H9 (cell line): ENCODE results near the gene ALPG. TPM values are rescaled to one million over a fixed set of nuclear protein-coding genes. Genes with fewer than 3 reads are reported as not detected.

Experiments
- DNase-seq: peaks from one replicate; pipeline ENCODE4 v3.0.0-alpha.2; 2017
- H2AFZ ChIP-seq: one replicate; pipeline ENCODE4 v1.6.1; 2013; ENCODE audit warnings: mild to moderate bottlenecking, low read length, control low read depth, moderate library complexity
- H2AK5ac ChIP-seq: 2 replicates; pipeline ENCODE4 v1.6.1; 2013; ENCODE audit warnings: low read length, control low read depth, mixed read lengths; ENCODE audit not compliant: insufficient read length
- H2BK120ac ChIP-seq: one replicate; pipeline ENCODE4 v1.6.1; 2013; ENCODE audit warnings: low read depth, mild to moderate bottlenecking, low read length, control low read depth, inconsistent platforms; ENCODE audit not compliant: poor library complexity, severe bottlenecking
- H2BK12ac ChIP-seq: 2 replicates; pipeline ENCODE4 v1.6.1; 2013; ENCODE audit warnings: low read length, control low read depth, mixed read lengths, low read depth; ENCODE audit not compliant: insufficient read length
- H2BK15ac ChIP-seq: 2 replicates; pipeline ENCODE4 v1.6.1; 2013; ENCODE audit warnings: low read depth, low read length, control low read depth
- H2BK20ac ChIP-seq: one replicate; pipeline ENCODE4 v1.6.1; 2013; ENCODE audit warnings: low read depth, mild to moderate bottlenecking, low read length, control low read depth, inconsistent platforms; ENCODE audit not compliant: poor library complexity, severe bottlenecking
- H2BK5ac ChIP-seq: 2 replicates; pipeline ENCODE4 v1.6.1; 2013; ENCODE audit warnings: low read length, control low read depth, mixed read lengths; ENCODE audit not compliant: insufficient read length
- H3K14ac ChIP-seq: 2 replicates; pipeline ENCODE4 v1.6.1; 2013; ENCODE audit warnings: low read length, control low read depth; ENCODE audit not compliant: insufficient read depth
- H3K18ac ChIP-seq: 2 replicates; pipeline ENCODE4 v1.6.1; 2013; ENCODE audit warnings: low read depth, mild to moderate bottlenecking, mixed read lengths, low read length, control low read depth; ENCODE audit not compliant: insufficient read length
- H3K23ac ChIP-seq: 2 replicates; pipeline ENCODE4 v1.6.1; 2013; ENCODE audit warnings: low read length, control low read depth, mixed read lengths, low read depth; ENCODE audit not compliant: insufficient read length
- H3K23me2 ChIP-seq: 2 replicates; pipeline ENCODE4 v1.6.1; 2013; ENCODE audit warnings: low read depth, mild to moderate bottlenecking, mixed read lengths, low read length, control low read depth; ENCODE audit not compliant: insufficient read length, poor library complexity, severe bottlenecking
- H3K27ac ChIP-seq: 2 replicates; pipeline ENCODE4 v1.5.1; 2013; ENCODE audit warnings: low read length, control low read depth, mixed read lengths, low read depth; ENCODE audit not compliant: insufficient read length
- H3K27me3 ChIP-seq: 2 replicates; pipeline ENCODE4 v1.6.1; 2013; ENCODE audit warnings: low read length, control low read depth, inconsistent platforms; ENCODE audit not compliant: insufficient read depth
- H3K4ac ChIP-seq: 2 replicates; pipeline ENCODE4 v1.6.1; 2013; ENCODE audit warnings: low read depth, mild to moderate bottlenecking, control low read depth, inconsistent platforms, low read length, moderate library complexity
- H3K4me1 ChIP-seq: 2 replicates; pipeline ENCODE4 v1.6.1; 2013; ENCODE audit warnings: low read length, control low read depth, inconsistent platforms; ENCODE audit not compliant: insufficient read depth
- H3K4me2 ChIP-seq: 2 replicates; pipeline ENCODE4 v1.6.1; 2013; ENCODE audit warnings: low read length, control low read depth, mixed read lengths; ENCODE audit not compliant: insufficient read length, insufficient read depth
- H3K56ac ChIP-seq: 2 replicates; pipeline ENCODE4 v1.6.1; 2013; ENCODE audit warnings: low read depth, mild to moderate bottlenecking, mixed read lengths, low read length, control low read depth; ENCODE audit not compliant: insufficient read length
- H3K79me1 ChIP-seq: 2 replicates; pipeline ENCODE4 v1.6.1; 2013; ENCODE audit warnings: low read depth, mild to moderate bottlenecking, moderate library complexity, low read length, control low read depth, inconsistent platforms; ENCODE audit not compliant: insufficient read depth, poor library complexity, severe bottlenecking
- H3K79me2 ChIP-seq: 2 replicates; pipeline ENCODE4 v1.6.1; 2013; ENCODE audit warnings: low read length, control low read depth, inconsistent platforms; ENCODE audit not compliant: insufficient read depth
- H3K9ac ChIP-seq: 2 replicates; pipeline ENCODE4 v1.6.1; 2013; ENCODE audit warnings: low read length, control low read depth, mixed read lengths; ENCODE audit not compliant: insufficient read length; ENCODE audit errors: extremely low read depth
- H3K9me3 ChIP-seq: one replicate; pipeline ENCODE4 v1.6.1; 2013; ENCODE audit warnings: low read depth, low read length, inconsistent platforms; ENCODE audit not compliant: control insufficient read depth
- H3T11ph ChIP-seq: one replicate; pipeline ENCODE4 v1.6.1; 2013; ENCODE audit warnings: mild to moderate bottlenecking, low read length, control low read depth, inconsistent platforms
- H4K20me1 ChIP-seq: one replicate; pipeline ENCODE4 v1.6.1; 2013; ENCODE audit not compliant: control insufficient read depth, insufficient read length, insufficient read depth
- H4K5ac ChIP-seq: 2 replicates; pipeline ENCODE4 v1.6.1; 2013; ENCODE audit warnings: low read depth, mild to moderate bottlenecking, mixed read lengths, low read length, control low read depth; ENCODE audit not compliant: insufficient read length
- H4K8ac ChIP-seq: replicated peaks from 2 replicates; pipeline ENCODE4 v1.6.1; 2013; ENCODE audit warnings: low read length, control low read depth, mixed read lengths, low read depth; ENCODE audit not compliant: insufficient read length
- H4K91ac ChIP-seq: 2 replicates; pipeline ENCODE4 v1.6.1; 2013; ENCODE audit warnings: low read depth, mild to moderate bottlenecking, moderate library complexity, mixed read lengths, low read length, control low read depth; ENCODE audit not compliant: insufficient read length
- H3K27ac Mint-ChIP-seq, 3 experiments: 2 replicates in 2 of 3; 3 replicates in 1 of 3; pipeline ENCODE4 v1.8.0; 2020 to 2021; ENCODE audit warnings: mixed read lengths in 3 of 3, mild to moderate bottlenecking in 1 of 3, moderate library complexity in 1 of 3
- H3K27me3 Mint-ChIP-seq: 2 replicates; pipeline ENCODE4 v1.8.0; 2021; ENCODE audit warnings: low read depth, mild to moderate bottlenecking, moderate library complexity, mixed read lengths
- H3K36me3 Mint-ChIP-seq, 3 experiments: 2 replicates in 2 of 3; 3 replicates in 1 of 3; pipeline ENCODE4 v1.8.0; 2020 to 2021; ENCODE audit warnings: low read depth in 3 of 3, mixed read lengths in 3 of 3; ENCODE audit not compliant: insufficient read depth in 1 of 3
- H3K4me1 Mint-ChIP-seq, 2 experiments: 2 replicates each; pipeline ENCODE4 v1.8.0; 2020; ENCODE audit warnings: mixed read lengths in 2 of 2
- H3K4me3 Mint-ChIP-seq, 2 experiments: 2 replicates in 1 of 2; 3 replicates in 1 of 2; pipeline ENCODE4 v1.8.0; 2020 to 2021; ENCODE audit warnings: mild to moderate bottlenecking in 2 of 2, mixed read lengths in 2 of 2, moderate library complexity in 1 of 2
- H3K9me3 Mint-ChIP-seq, 2 experiments: 2 replicates in 1 of 2; 3 replicates in 1 of 2; pipeline ENCODE4 v1.8.0; 2020; ENCODE audit warnings: mild to moderate bottlenecking in 2 of 2, mixed read lengths in 2 of 2, moderate library complexity in 1 of 2
- WGBS: extraction: QIAGEN DNeasy Blood & Tissue Kit; methylation state at CpG from one replicate; pipeline ENCODE4 v1.1.7; 2013; ENCODE audit warnings: missing lambda C conversion rate, low lambda C conversion rate, mixed read lengths; ENCODE audit not compliant: insufficient read length; ENCODE audit errors: extremely low coverage; 5-methylcytosine and 5-hydroxymethylcytosine counted together
- total RNA-seq: library from RNA; stranded (reverse); gene quantifications from 2 replicates; pipeline ENCODE4 v1.2.1, GENCODE V29; 2021
- TF ChIP-seq, protein P1 (sequence below): fragments of 200-600 bp; sonication (generic); conservative IDR thresholded peaks from 3 replicates; pipeline ENCODE4 v1.8.0; 2021; ENCODE audit warnings: antibody characterized with exemption, mild to moderate bottlenecking

Gene ALPG
- total RNA-seq, 1 experiment from 2014 or later: 1.3 TPM

DNA sequence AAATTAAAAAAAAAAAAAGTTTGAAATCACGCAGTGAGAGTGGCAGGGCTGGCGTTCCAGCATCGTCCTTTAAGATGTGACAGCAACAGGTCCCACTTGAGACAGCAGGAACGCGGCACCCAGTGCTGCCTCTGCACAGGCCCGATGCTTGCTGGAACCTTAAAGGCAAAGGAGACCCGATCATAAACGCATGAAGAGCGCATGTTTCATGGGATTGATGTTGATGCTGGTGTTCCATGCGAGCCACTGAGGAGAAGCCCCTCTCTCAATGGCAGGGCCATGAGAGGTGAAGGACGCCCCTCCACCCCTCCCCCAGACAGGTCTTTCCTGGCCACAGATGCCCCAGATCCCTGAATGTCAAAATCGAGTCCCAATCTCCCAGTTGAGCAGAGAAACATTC lies 31.4 kb downstream of the ALPG start:
- H3K27me3 ChIP-seq: no peaks in the 10 kb centered on the region; the same call in 1 of the 2 replicates
- H3K18ac ChIP-seq: no peak overlapping the region
- H4K91ac ChIP-seq: no peak overlapping the region
- Mint-ChIP-seq H3K27ac (peak overlapping the region in 2 of 3 experiments; percentile 15 to 30; a peak in 1 of 7 replicates), H3K27me3 (peaks cover 2% of the 10 kb centered on the region), H3K4me3 (no peak overlapping the region), H3K36me3 (no peaks in the 10 kb centered on the region; a peak in 1 of 7 replicates), H3K4me1 (peaks cover 19 to 25% of the 10 kb centered on the region in 2 experiments), H3K9me3 (no peaks in the 10 kb centered on the region; a peak in 1 of 5 replicates)
- no peak overlapping the region for H3K56ac ChIP-seq
- no peak overlapping the region for H3T11ph ChIP-seq
- H3K4me2 ChIP-seq: no peak overlapping the region
- H3K23me2 ChIP-seq: no peaks in the 10 kb centered on the region
- WGBS: no CpG with 5 or more reads among the region's 12 CpGs
- H2AK5ac ChIP-seq: no peak overlapping the region
- no peak overlapping the region for H2BK12ac ChIP-seq
- TF ChIP-seq, protein P1, sequence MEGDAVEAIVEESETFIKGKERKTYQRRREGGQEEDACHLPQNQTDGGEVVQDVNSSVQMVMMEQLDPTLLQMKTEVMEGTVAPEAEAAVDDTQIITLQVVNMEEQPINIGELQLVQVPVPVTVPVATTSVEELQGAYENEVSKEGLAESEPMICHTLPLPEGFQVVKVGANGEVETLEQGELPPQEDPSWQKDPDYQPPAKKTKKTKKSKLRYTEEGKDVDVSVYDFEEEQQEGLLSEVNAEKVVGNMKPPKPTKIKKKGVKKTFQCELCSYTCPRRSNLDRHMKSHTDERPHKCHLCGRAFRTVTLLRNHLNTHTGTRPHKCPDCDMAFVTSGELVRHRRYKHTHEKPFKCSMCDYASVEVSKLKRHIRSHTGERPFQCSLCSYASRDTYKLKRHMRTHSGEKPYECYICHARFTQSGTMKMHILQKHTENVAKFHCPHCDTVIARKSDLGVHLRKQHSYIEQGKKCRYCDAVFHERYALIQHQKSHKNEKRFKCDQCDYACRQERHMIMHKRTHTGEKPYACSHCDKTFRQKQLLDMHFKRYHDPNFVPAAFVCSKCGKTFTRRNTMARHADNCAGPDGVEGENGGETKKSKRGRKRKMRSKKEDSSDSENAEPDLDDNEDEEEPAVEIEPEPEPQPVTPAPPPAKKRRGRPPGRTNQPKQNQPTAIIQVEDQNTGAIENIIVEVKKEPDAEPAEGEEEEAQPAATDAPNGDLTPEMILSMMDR: no peak
- no peak overlapping the region for H3K23ac ChIP-seq
- no peak overlapping the region for H2AFZ ChIP-seq
- no peak overlapping the region for H2BK120ac ChIP-seq
- no peak overlapping the region for H4K8ac ChIP-seq
- no peak overlapping the region for H2BK20ac ChIP-seq
- H3K79me2 ChIP-seq: no peaks in the 10 kb centered on the region
- H4K5ac ChIP-seq: no peak overlapping the region
- no peaks in the 10 kb centered on the region for H3K4me1 ChIP-seq
- no peaks in the 10 kb centered on the region for H4K20me1 ChIP-seq
- no peak overlapping the region for H2BK15ac ChIP-seq
- no peak overlapping the region for H3K9ac ChIP-seq
- DNase-seq: no peak
- H2BK5ac ChIP-seq: no peak overlapping the region
- no peaks in the 10 kb centered on the region for H3K9me3 ChIP-seq
- H3K14ac ChIP-seq: no peak overlapping the region
- no peak overlapping the region for H3K4ac ChIP-seq
- H3K79me1 ChIP-seq: no peaks in the 10 kb centered on the region
- no peak overlapping the region for H3K27ac ChIP-seq
